Panc1 (cell line): ENCODE measurements around the gene GRM3. TPM values are rescaled to one million over a fixed set of nuclear protein-coding genes. Genes with fewer than 3 reads are reported as not detected.

Experiments used
- ATAC-seq: fragments of 200-7000 bp; cut with Tn5 transposase; 2 replicates; pipeline ENCODE4 v1.9.1; 2020; ENCODE audit warnings: mild to moderate bottlenecking, moderate library complexity
- BruUV-seq: library from RNA; stranded (reverse); fragments of 400-500 nt; replicated peaks from 2 replicates; lab custom pipeline; 2021; lab: Mats Ljungman, UMichigan
- CTCF ChIA-PET: fragments of 300-600 bp; sonication (Branson Sonifier 250); formaldehyde crosslinking; loops from one replicate; lab custom pipeline; 2022; ENCODE audit warnings: antibody characterized with exemption; lab: Charles Lee
- POLR2A ChIA-PET: fragments of 300-600 bp; sonication (Branson Sonifier 250); formaldehyde crosslinking; loops from one replicate; lab custom pipeline; 2022; ENCODE audit warnings: antibody characterized with exemption; lab: Charles Lee
- DNase-seq: peaks from one replicate; pipeline ENCODE4 v3.0.0-alpha.2; 2010; ENCODE audit warnings: low read depth, low spot score
- H3K27ac ChIP-seq: 2 replicates; pipeline ENCODE4 v1.5.1; 2011; ENCODE audit warnings: mild to moderate bottlenecking, low read length, inconsistent platforms
- H3K27me3 ChIP-seq: fragments of 200-500 bp; sonication (Bioruptor generic); 2 replicates; pipeline ENCODE4 v1.6.0; 2014; ENCODE audit warnings: low read length, inconsistent platforms; ENCODE audit not compliant: control insufficient read depth, insufficient read depth
- H3K36me3 ChIP-seq: fragments of 200-500 bp; sonication (Bioruptor generic); 2 replicates; pipeline ENCODE4 v1.5.1; 2014; ENCODE audit warnings: inconsistent platforms, mild to moderate bottlenecking, low read length, moderate library complexity; ENCODE audit not compliant: control insufficient read depth, insufficient read depth
- H3K4me1 ChIP-seq: 2 replicates; pipeline ENCODE4 v1.5.1; 2011; ENCODE audit warnings: inconsistent platforms, mild to moderate bottlenecking, low read length, moderate library complexity; ENCODE audit not compliant: control insufficient read depth, insufficient read depth
- H3K4me3 ChIP-seq, 2 experiments: 2 replicates each; pipeline ENCODE4 v1.5.1; 2011 to 2012; ENCODE audit warnings: low read depth in 2 of 2, low read length in 2 of 2, mild to moderate bottlenecking in 2 of 2, inconsistent platforms in 1 of 2, moderate library complexity in 1 of 2
- H3K9me3 ChIP-seq: fragments of 200-500 bp; sonication (Bioruptor generic); 2 replicates; pipeline ENCODE4 v1.5.1; 2014; ENCODE audit warnings: low read depth, mild to moderate bottlenecking, inconsistent platforms, low read length, moderate library complexity; ENCODE audit not compliant: control insufficient read depth, insufficient read depth
- POLR2AphosphoS5 ChIP-seq: IDR thresholded peaks from 2 replicates; pipeline ENCODE4 v1.6.1; 2012; ENCODE audit warnings: mild to moderate bottlenecking, low read depth, low read length, moderate library complexity
- SIN3A ChIP-seq: IDR thresholded peaks from 2 replicates; pipeline ENCODE4 v1.6.1; 2012; ENCODE audit warnings: low read depth, mild to moderate bottlenecking, low read length, moderate library complexity, borderline replicate concordance; ENCODE audit not compliant: insufficient read depth
- TCF7L2 ChIP-seq: IDR thresholded peaks from 2 replicates; pipeline ENCODE4 v1.6.1; 2011; ENCODE audit warnings: mild to moderate bottlenecking, low read depth, low read length, inconsistent platforms
- in situ Hi-C: cut with HindIII; loops from 2 replicates; pipeline ENCODE4 v1.10.0; 2016; ENCODE audit warnings: low sequenced_read_pairs, low pct_unique_long_range_greater_than_20kb
- intact Hi-C: fragments of 100-400 bp; cut with micrococcal nuclease; formaldehyde crosslinking; loops from one replicate; pipeline ENCODE4 v1.10.0; 2022; ENCODE audit not compliant: unreplicated experiment
- total RNA-seq: library from RNA; stranded (reverse); gene quantifications from one replicate; pipeline ENCODE4 v1.2.1, GENCODE V29; 2021; ENCODE audit not compliant: unreplicated experiment
- TF ChIP-seq, protein P1 (sequence below), 2 experiments: IDR thresholded peaks; 2 replicates each; pipeline ENCODE4 v1.6.1; 2011 to 2012; ENCODE audit warnings: low read depth in 2 of 2, control low read depth in 1 of 2, low read length in 1 of 2, mild to moderate bottlenecking in 1 of 2, moderate library complexity in 1 of 2; ENCODE audit not compliant: insufficient read depth in 1 of 2
- TF ChIP-seq, protein P2 (sequence below): fragments of 450-650 bp; IDR thresholded peaks from 2 replicates; pipeline ENCODE4 v1.5.1; 2017; ENCODE audit warnings: mild to moderate bottlenecking

GRM3 gene
- total RNA-seq, 1 experiment from 2014 or later: not detected

- DNase-seq (no peak), ATAC-seq (no peak)
- intact Hi-C loops: loop anchor here (10.0 kb wide), 1 partner anchor 434 kb away; no protein-coding TSS in a partner anchor
- Histone ChIP-seq H3K36me3 (no peaks in the 10 kb centered on the region), H3K4me3 (no peak overlapping the region), H3K27ac (no peak overlapping the region), H3K4me1 (no peaks in the 10 kb centered on the region), H3K27me3 (no peaks in the 10 kb centered on the region; the same call in 1 of the 2 replicates), H3K9me3 (no peaks in the 10 kb centered on the region)
- TF ChIP-seq POLR2AphosphoS5: no peak
- TF ChIP-seq, protein P1, sequence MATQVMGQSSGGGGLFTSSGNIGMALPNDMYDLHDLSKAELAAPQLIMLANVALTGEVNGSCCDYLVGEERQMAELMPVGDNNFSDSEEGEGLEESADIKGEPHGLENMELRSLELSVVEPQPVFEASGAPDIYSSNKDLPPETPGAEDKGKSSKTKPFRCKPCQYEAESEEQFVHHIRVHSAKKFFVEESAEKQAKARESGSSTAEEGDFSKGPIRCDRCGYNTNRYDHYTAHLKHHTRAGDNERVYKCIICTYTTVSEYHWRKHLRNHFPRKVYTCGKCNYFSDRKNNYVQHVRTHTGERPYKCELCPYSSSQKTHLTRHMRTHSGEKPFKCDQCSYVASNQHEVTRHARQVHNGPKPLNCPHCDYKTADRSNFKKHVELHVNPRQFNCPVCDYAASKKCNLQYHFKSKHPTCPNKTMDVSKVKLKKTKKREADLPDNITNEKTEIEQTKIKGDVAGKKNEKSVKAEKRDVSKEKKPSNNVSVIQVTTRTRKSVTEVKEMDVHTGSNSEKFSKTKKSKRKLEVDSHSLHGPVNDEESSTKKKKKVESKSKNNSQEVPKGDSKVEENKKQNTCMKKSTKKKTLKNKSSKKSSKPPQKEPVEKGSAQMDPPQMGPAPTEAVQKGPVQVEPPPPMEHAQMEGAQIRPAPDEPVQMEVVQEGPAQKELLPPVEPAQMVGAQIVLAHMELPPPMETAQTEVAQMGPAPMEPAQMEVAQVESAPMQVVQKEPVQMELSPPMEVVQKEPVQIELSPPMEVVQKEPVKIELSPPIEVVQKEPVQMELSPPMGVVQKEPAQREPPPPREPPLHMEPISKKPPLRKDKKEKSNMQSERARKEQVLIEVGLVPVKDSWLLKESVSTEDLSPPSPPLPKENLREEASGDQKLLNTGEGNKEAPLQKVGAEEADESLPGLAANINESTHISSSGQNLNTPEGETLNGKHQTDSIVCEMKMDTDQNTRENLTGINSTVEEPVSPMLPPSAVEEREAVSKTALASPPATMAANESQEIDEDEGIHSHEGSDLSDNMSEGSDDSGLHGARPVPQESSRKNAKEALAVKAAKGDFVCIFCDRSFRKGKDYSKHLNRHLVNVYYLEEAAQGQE (IDR thresholded peaks at IDR 0.05; ENCODE audit: insufficient read depth in 1 of 2, low read depth in 2 of 2, low read length in 1 of 2): peak; percentile 64 to 76; a peak in 2 of 4 replicates
- no TSS peak for BruUV-seq
- POLR2A ChIA-PET: no interaction called here
- CTCF ChIA-PET: no interaction called here
- in situ Hi-C loops: no loop called here
Observed at GRCh38 chr7:86908948-86909347, 265.2 kb downstream of the GRM3 start.

DNA sequence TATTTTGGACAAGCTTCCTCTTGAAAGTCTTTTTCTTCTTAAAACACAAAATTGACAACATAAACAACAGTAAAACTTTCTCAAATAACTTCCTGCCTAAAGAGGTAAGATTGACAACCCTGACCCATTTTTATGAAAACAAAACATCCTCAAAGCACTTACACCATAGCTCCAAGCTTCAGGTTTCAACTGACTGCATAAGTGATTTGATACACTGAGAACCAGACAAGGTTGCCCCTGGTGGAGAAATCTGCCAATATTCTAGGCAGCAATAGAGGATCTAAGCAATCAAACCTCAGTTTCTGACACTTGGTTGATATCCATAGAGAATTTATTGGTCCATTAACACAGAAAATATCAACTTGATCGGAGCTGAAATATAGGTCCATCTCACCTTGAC is 267.9 kb downstream of the GRM3 start:
- Histone ChIP-seq H3K36me3 (no peaks in the 10 kb centered on the region), H3K27me3 (no peaks in the 10 kb centered on the region; the same call in 1 of the 2 replicates), H3K4me3 (no peak overlapping the region), H3K4me1 (no peaks in the 10 kb centered on the region), H3K9me3 (no peaks in the 10 kb centered on the region), H3K27ac (no peak overlapping the region)
- in situ Hi-C loops (no loop called here), intact Hi-C loops (no loop called here)
- no peak for ATAC-seq
- CTCF ChIA-PET: no interaction called here
- no TSS peak for BruUV-seq
- POLR2A ChIA-PET: no interaction called here
- DNase-seq: no peak
- TF ChIP-seq TCF7L2 (no peak), SIN3A (no peak), POLR2AphosphoS5 (no peak)
- TF ChIP-seq, protein P1 (IDR thresholded peaks at IDR 0.05; ENCODE audit: insufficient read depth in 1 of 2, low read depth in 2 of 2, low read length in 1 of 2): no peak
- TF ChIP-seq, protein P2, sequence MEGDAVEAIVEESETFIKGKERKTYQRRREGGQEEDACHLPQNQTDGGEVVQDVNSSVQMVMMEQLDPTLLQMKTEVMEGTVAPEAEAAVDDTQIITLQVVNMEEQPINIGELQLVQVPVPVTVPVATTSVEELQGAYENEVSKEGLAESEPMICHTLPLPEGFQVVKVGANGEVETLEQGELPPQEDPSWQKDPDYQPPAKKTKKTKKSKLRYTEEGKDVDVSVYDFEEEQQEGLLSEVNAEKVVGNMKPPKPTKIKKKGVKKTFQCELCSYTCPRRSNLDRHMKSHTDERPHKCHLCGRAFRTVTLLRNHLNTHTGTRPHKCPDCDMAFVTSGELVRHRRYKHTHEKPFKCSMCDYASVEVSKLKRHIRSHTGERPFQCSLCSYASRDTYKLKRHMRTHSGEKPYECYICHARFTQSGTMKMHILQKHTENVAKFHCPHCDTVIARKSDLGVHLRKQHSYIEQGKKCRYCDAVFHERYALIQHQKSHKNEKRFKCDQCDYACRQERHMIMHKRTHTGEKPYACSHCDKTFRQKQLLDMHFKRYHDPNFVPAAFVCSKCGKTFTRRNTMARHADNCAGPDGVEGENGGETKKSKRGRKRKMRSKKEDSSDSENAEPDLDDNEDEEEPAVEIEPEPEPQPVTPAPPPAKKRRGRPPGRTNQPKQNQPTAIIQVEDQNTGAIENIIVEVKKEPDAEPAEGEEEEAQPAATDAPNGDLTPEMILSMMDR: no peak; the same call in 1 of the 2 replicates
